NCI-H226 (cell line): ENCODE data around the gene PLEKHA1.

ENCODE experiments used
- DNase-seq: peaks from one replicate; pipeline ENCODE4 v3.0.0-alpha.2; 2015

PLEKHA1 gene

GRCh38 chr10:122379537-122379936 lies 5.0 kb downstream of the PLEKHA1 start:
- DNase-seq: no peak

- no peak for DNase-seq
Measured at GRCh38 chr10:122380703-122381102, 6.2 kb downstream of the PLEKHA1 start.

GRCh38 chr10:122381680-122382079 lies 7.2 kb downstream of the PLEKHA1 start:
- no peak for DNase-seq

- DNase-seq: no peak
Measured at GRCh38 chr10:122386514-122386913, 12.0 kb downstream of the PLEKHA1 start.

- DNase-seq: no peak
Measured at GRCh38 chr10:122387572-122387971, 13.1 kb downstream of the PLEKHA1 start.

- no peak for DNase-seq
Measured at GRCh38 chr10:122388287-122388997, 13.9 kb downstream of the PLEKHA1 start.

GRCh38 chr10:122390271-122390670 lies 15.8 kb downstream of the PLEKHA1 start:
- no peak for DNase-seq

GRCh38 chr10:122390679-122391078 lies 16.2 kb downstream of the PLEKHA1 start:
- no peak for DNase-seq

GRCh38 chr10:122391875-122392274 lies 17.4 kb downstream of the PLEKHA1 start:
- DNase-seq: no peak

- DNase-seq: no peak
Measured at GRCh38 chr10:122392835-122393234, 18.3 kb downstream of the PLEKHA1 start.

- DNase-seq: no peak
Measured at GRCh38 chr10:122393288-122393687, 18.8 kb downstream of the PLEKHA1 start.

- DNase-seq: no peak
Measured at GRCh38 chr10:122402548-122403131, 28.1 kb downstream of the PLEKHA1 start.

- DNase-seq: no peak
Measured at GRCh38 chr10:122404576-122404975, 30.1 kb downstream of the PLEKHA1 start.

- no peak for DNase-seq
Measured at GRCh38 chr10:122407375-122408125, 33.0 kb downstream of the PLEKHA1 start.

GRCh38 chr10:122413327-122413726 lies 38.8 kb downstream of the PLEKHA1 start:
- no peak for DNase-seq

GRCh38 chr10:122417667-122418066 lies 43.2 kb downstream of the PLEKHA1 start:
- DNase-seq: no peak

- no peak for DNase-seq
Measured at GRCh38 chr10:122419016-122419415, 44.5 kb downstream of the PLEKHA1 start.

GRCh38 chr10:122419876-122420623 lies 45.5 kb downstream of the PLEKHA1 start:
- DNase-seq: no peak

- no peak for DNase-seq
Measured at GRCh38 chr10:122420624-122421007, 46.1 kb downstream of the PLEKHA1 start.

- no peak for DNase-seq
Measured at GRCh38 chr10:122421054-122421625, 46.6 kb downstream of the PLEKHA1 start.

- no peak for DNase-seq
Measured at GRCh38 chr10:122421742-122422141, 47.2 kb downstream of the PLEKHA1 start.

- DNase-seq: no peak
Measured at GRCh38 chr10:122422266-122422989, 47.9 kb downstream of the PLEKHA1 start.
